ENCODE measurements around the gene PARN.
"Not testable (repeated sequence)": the region's sequence is repeated elsewhere in the genome, so short reads cannot be mapped to it uniquely, and the experiment has no call there.

Gene PARN

GRCh38 chr16:14398014-14398717 lies 231.9 kb downstream of the PARN start:
- no peaks in the 10 kb centered on the region for H3K36me3 Mint-ChIP-seq
- H3K9me3 Mint-ChIP-seq: no peaks in the 10 kb centered on the region
- H3K27ac Mint-ChIP-seq: no peak overlapping the region
- DNase-seq (ENCODE audit: low spot score in 2 of 2) (no peak), ATAC-seq (no peak)
- no peaks in the 10 kb centered on the region for H3K4me1 Mint-ChIP-seq
- H3K4me3 Mint-ChIP-seq: no peak overlapping the region

GRCh38 chr16:14395710-14396304 lies 234.3 kb downstream of the PARN start:
- H3K27ac Mint-ChIP-seq; H3K9me3 Mint-ChIP-seq; ATAC-seq; DNase-seq (ENCODE audit: low spot score in 2 of 2); H3K4me1 Mint-ChIP-seq; H3K36me3 Mint-ChIP-seq; H3K4me3 Mint-ChIP-seq: not testable (repeated sequence)

GRCh38 chr16:14394834-14395233 lies 235.2 kb downstream of the PARN start:
- no peak for DNase-seq (ENCODE audit: low spot score in 2 of 2)
- ATAC-seq: no peak
- H3K27ac Mint-ChIP-seq: no peak overlapping the region
- no peaks in the 10 kb centered on the region for H3K9me3 Mint-ChIP-seq
- no peaks in the 10 kb centered on the region for H3K4me1 Mint-ChIP-seq
- H3K4me3 Mint-ChIP-seq: no peak overlapping the region
- no peaks in the 10 kb centered on the region for H3K36me3 Mint-ChIP-seq

GRCh38 chr16:14392960-14393359 lies 237.1 kb downstream of the PARN start:
- Mint-ChIP-seq H3K4me3 (no peak overlapping the region), H3K27ac (no peak overlapping the region), H3K4me1 (no peaks in the 10 kb centered on the region), H3K9me3 (no peaks in the 10 kb centered on the region), H3K36me3 (no peaks in the 10 kb centered on the region)
- no peak for ATAC-seq
- DNase-seq (ENCODE audit: low spot score in 2 of 2): no peak

- ATAC-seq: no peak
- Mint-ChIP-seq H3K4me1 (no peaks in the 10 kb centered on the region), H3K4me3 (no peak overlapping the region), H3K36me3 (no peaks in the 10 kb centered on the region), H3K9me3 (no peaks in the 10 kb centered on the region), H3K27ac (no peak overlapping the region)
- DNase-seq (ENCODE audit: low spot score in 2 of 2): no peak
These were observed 240.7 kb downstream of the PARN start for GRCh38 chr16:14389359-14389758.

GRCh38 chr16:14388243-14388642 lies 241.8 kb downstream of the PARN start:
- ATAC-seq: no peak

GRCh38 chr16:14386115-14386514 lies 243.9 kb downstream of the PARN start:
- no peak for DNase-seq (ENCODE audit: low spot score in 2 of 2)
- H3K4me1 Mint-ChIP-seq: no peaks in the 10 kb centered on the region
- H3K4me3 Mint-ChIP-seq: no peak overlapping the region
- H3K27ac Mint-ChIP-seq: no peak overlapping the region
- H3K9me3 Mint-ChIP-seq: no peaks in the 10 kb centered on the region
- ATAC-seq: no peak
- H3K36me3 Mint-ChIP-seq: no peaks in the 10 kb centered on the region

More at GRCh38 chr16:14388243-14388642, 241.8 kb downstream of the PARN start:
- Mint-ChIP-seq H3K27ac (no peak overlapping the region), H3K4me3 (no peak overlapping the region), H3K4me1 (no peaks in the 10 kb centered on the region), H3K9me3 (no peaks in the 10 kb centered on the region), H3K36me3 (no peaks in the 10 kb centered on the region)
- no peak for DNase-seq (ENCODE audit: low spot score in 2 of 2)
